H1 (cell line): Measurements from ENCODE around the gene DDX49. TPM values are rescaled to one million over a fixed set of nuclear protein-coding genes. Genes with fewer than 3 reads are reported as not detected.

ENCODE experiments used
- CTCF ChIA-PET: fragments of 300-600 bp; sonication (Branson Sonifier 250); formaldehyde crosslinking; loops from one replicate; lab custom pipeline; 2021; ENCODE audit not compliant: partially characterized antibody; lab: Charles Lee
- POLR2A ChIA-PET: fragments of 300-600 bp; sonication (Branson Sonifier 250); formaldehyde crosslinking; loops from one replicate; lab custom pipeline; 2021; ENCODE audit warnings: inconsistent platforms; ENCODE audit not compliant: partially characterized antibody; lab: Charles Lee
- DNase-seq, 2 experiments: peaks; one replicate each; pipeline versions ENCODE4 v3.0.0 to v3.0.0-alpha.2; 2010 to 2022; ENCODE audit warnings: low spot score in 2 of 2, low read depth in 1 of 2, mixed read lengths in 1 of 2
- FAIRE-seq: peaks from 2 replicates; lab custom pipeline; 2011; peaks lifted over from hg19 to GRCh38; lab: Jason Lieb, UNC
- H2AFZ ChIP-seq: 2 replicates; pipeline ENCODE4 v1.8.1; 2012; ENCODE audit warnings: low read length, inconsistent platforms
- H2AK5ac ChIP-seq: 2 replicates; pipeline ENCODE4 v1.6.1; 2013; ENCODE audit warnings: low read depth, low read length
- H2BK120ac ChIP-seq: replicated peaks from 2 replicates; pipeline ENCODE3; 2013; ENCODE audit warnings: low read depth, low read length, inconsistent platforms
- H2BK12ac ChIP-seq: 2 replicates; pipeline ENCODE4 v1.6.1; 2013; ENCODE audit warnings: low read depth, low read length
- H2BK15ac ChIP-seq: 2 replicates; pipeline ENCODE4 v1.6.1; 2013; ENCODE audit warnings: low read length
- H2BK20ac ChIP-seq: 2 replicates; pipeline ENCODE4 v1.6.1; 2013; ENCODE audit warnings: low read length
- H2BK5ac ChIP-seq: 2 replicates; pipeline ENCODE4 v1.6.1; 2013; ENCODE audit warnings: low read depth, low read length
- H3K14ac ChIP-seq: 2 replicates; pipeline ENCODE4 v1.6.1; 2013; ENCODE audit warnings: inconsistent platforms; ENCODE audit not compliant: insufficient read length
- H3K18ac ChIP-seq: 2 replicates; pipeline ENCODE4 v1.6.1; 2013; ENCODE audit warnings: low read length; ENCODE audit errors: extremely low read depth
- H3K23ac ChIP-seq: 2 replicates; pipeline ENCODE4 v1.6.1; 2013; ENCODE audit warnings: inconsistent platforms; ENCODE audit not compliant: insufficient read length
- H3K23me2 ChIP-seq: 2 replicates; pipeline ENCODE4 v1.6.1; 2013; ENCODE audit warnings: low read depth, low read length
- H3K27ac ChIP-seq: 2 replicates; pipeline ENCODE4 v1.6.1; 2011; ENCODE audit warnings: low read depth, low read length, inconsistent platforms
- H3K27me3 ChIP-seq, 4 experiments: replicated peaks in 1 of 4; 1 replicate in 1 of 4; 2 replicates in 3 of 4; pipeline versions ENCODE4 v1.6.1 to v1.8.1; 2011 to 2013; ENCODE audit warnings: low read length in 3 of 4, mild to moderate bottlenecking in 3 of 4, inconsistent platforms in 2 of 4, mixed read lengths in 2 of 4, moderate library complexity in 1 of 4; ENCODE audit not compliant: control insufficient read depth in 3 of 4, insufficient read depth in 3 of 4; ENCODE audit errors: extremely low read depth in 1 of 4
- H3K36me3 ChIP-seq, 4 experiments: 2 replicates each; pipeline versions ENCODE4 v1.6.1 to v1.8.1; 2011 to 2013; ENCODE audit warnings: mild to moderate bottlenecking in 4 of 4, low read length in 3 of 4, moderate library complexity in 2 of 4, control low read depth in 1 of 4, inconsistent platforms in 1 of 4; ENCODE audit not compliant: insufficient read depth in 4 of 4, control insufficient read depth in 2 of 4
- H3K4ac ChIP-seq: replicated peaks from 2 replicates; pipeline ENCODE3; 2013; ENCODE audit warnings: low read length, low read depth, mixed read lengths, inconsistent platforms; ENCODE audit not compliant: insufficient read length
- H3K4me1 ChIP-seq, 4 experiments: replicated peaks in 1 of 4; 1 replicate in 1 of 4; 2 replicates in 3 of 4; pipeline versions ENCODE4 v1.6.1 to v1.8.1; 2011 to 2013; ENCODE audit warnings: low read length in 3 of 4, inconsistent platforms in 2 of 4, mixed read lengths in 1 of 4; ENCODE audit not compliant: insufficient read depth in 4 of 4, control insufficient read depth in 3 of 4
- H3K4me2 ChIP-seq, 2 experiments: 2 replicates each; pipeline versions ENCODE4 v1.6.1 to v1.8.1; 2011 to 2013; ENCODE audit warnings: low read depth in 2 of 2, low read length in 2 of 2, control low read depth in 1 of 2, inconsistent platforms in 1 of 2, mild to moderate bottlenecking in 1 of 2; ENCODE audit not compliant: insufficient read depth in 1 of 2
- H3K4me3 ChIP-seq, 4 experiments: fragments of 200-600, 300-600 bp in 1 of 4; sonication (generic), shearing (Covaris generic), sonication (Bioruptor Twin) in 1 of 4; 2 replicates each; pipeline versions ENCODE4 v1.5.1 to v1.8.1; 2011 to 2016; ENCODE audit warnings: low read length in 4 of 4, low read depth in 3 of 4, control low read depth in 2 of 4, inconsistent platforms in 2 of 4, mild to moderate bottlenecking in 2 of 4, mixed read lengths in 1 of 4, moderate library complexity in 1 of 4; ENCODE audit not compliant: insufficient read depth in 2 of 4; ENCODE audit errors: extremely low read depth in 1 of 4
- H3K56ac ChIP-seq: replicated peaks from 2 replicates; pipeline ENCODE3; 2013; ENCODE audit warnings: low read depth, mild to moderate bottlenecking, mixed read lengths, low read length, inconsistent platforms; ENCODE audit not compliant: insufficient read length
- H3K79me1 ChIP-seq: 2 replicates; pipeline ENCODE4 v1.6.1; 2013; ENCODE audit warnings: low read depth, low read length, control low read depth
- H3K79me2 ChIP-seq, 2 experiments: 2 replicates each; pipeline versions ENCODE4 v1.6.1 to v1.8.1; 2012 to 2013; ENCODE audit warnings: low read length in 2 of 2, mild to moderate bottlenecking in 2 of 2, inconsistent platforms in 1 of 2; ENCODE audit not compliant: insufficient read depth in 2 of 2, control insufficient read depth in 1 of 2
- H3K9ac ChIP-seq, 4 experiments: replicated peaks in 1 of 4; 1 replicate in 1 of 4; 2 replicates in 3 of 4; pipeline versions ENCODE4 v1.6.1 to v1.8.1; 2011 to 2013; ENCODE audit warnings: low read depth in 3 of 4, low read length in 3 of 4, control low read depth in 2 of 4, mild to moderate bottlenecking in 2 of 4, moderate library complexity in 2 of 4, inconsistent platforms in 1 of 4; ENCODE audit errors: extremely low read depth in 1 of 4
- H3K9me3 ChIP-seq, 2 experiments: 2 replicates each; pipeline versions ENCODE4 v1.6.1 to v1.8.1; 2012 to 2013; ENCODE audit warnings: mild to moderate bottlenecking in 2 of 2, moderate library complexity in 2 of 2, control low read depth in 1 of 2, inconsistent platforms in 1 of 2, low read depth in 1 of 2, low read length in 1 of 2, mixed read lengths in 1 of 2; ENCODE audit not compliant: insufficient read depth in 2 of 2
- H4K20me1 ChIP-seq, 2 experiments: replicated peaks in 1 of 2; 2 replicates each; pipeline versions ENCODE3 to v1.8.1; 2011 to 2013; ENCODE audit warnings: inconsistent platforms in 2 of 2, low read length in 2 of 2, mild to moderate bottlenecking in 1 of 2; ENCODE audit not compliant: insufficient read depth in 2 of 2, control insufficient read depth in 1 of 2
- H4K5ac ChIP-seq: 2 replicates; pipeline ENCODE4 v1.6.1; 2013; ENCODE audit warnings: low read length, low read depth, mixed read lengths, inconsistent platforms; ENCODE audit not compliant: insufficient read length
- H4K8ac ChIP-seq: 2 replicates; pipeline ENCODE4 v1.8.0; 2013; ENCODE audit warnings: mild to moderate bottlenecking, moderate library complexity, low read length, inconsistent platforms; ENCODE audit not compliant: insufficient read depth; ENCODE audit errors: extremely low read depth
- H4K91ac ChIP-seq: replicated peaks from 2 replicates; pipeline ENCODE3; 2013; ENCODE audit warnings: low read length, mixed read lengths, inconsistent platforms; ENCODE audit not compliant: insufficient read length
- E2F6 ChIP-seq: IDR thresholded peaks from 2 replicates; pipeline ENCODE4 v1.6.1; 2012; ENCODE audit warnings: inconsistent platforms
- EGR1 ChIP-seq: IDR thresholded peaks from 2 replicates; pipeline ENCODE4 v1.6.1; 2011; ENCODE audit warnings: low read depth, low read length, borderline replicate concordance
- HDAC2 ChIP-seq, 2 experiments: fragments of 300-600 bp in 1 of 2; sonication (generic) in 1 of 2; IDR thresholded peaks; 2 replicates each; pipeline ENCODE4 v1.6.1; 2011 to 2012; ENCODE audit warnings: low read depth in 2 of 2, low read length in 2 of 2, mild to moderate bottlenecking in 2 of 2, moderate library complexity in 2 of 2, borderline replicate concordance in 1 of 2, inconsistent platforms in 1 of 2
- SRF ChIP-seq: IDR thresholded peaks from 2 replicates; pipeline ENCODE4 v1.6.1; 2011; ENCODE audit warnings: mild to moderate bottlenecking, low read depth, low read length, moderate library complexity
- TAF1 ChIP-seq: IDR thresholded peaks from 2 replicates; pipeline ENCODE4 v1.6.1; 2011; ENCODE audit warnings: mild to moderate bottlenecking, low read depth, low read length
- TCF12 ChIP-seq: IDR thresholded peaks from 2 replicates; pipeline ENCODE4 v1.6.1; 2011; ENCODE audit warnings: low read depth, mild to moderate bottlenecking, low read length
- WGBS, 2 experiments: shearing (Covaris generic) in 1 of 2; methylation state at CpG; one replicate each; pipeline versions ENCODE4 v1.1.6 to v1.1.7; 2013 to 2015; ENCODE audit warnings: low lambda C conversion rate in 2 of 2, mixed read lengths in 2 of 2, inconsistent platforms in 1 of 2, low coverage in 1 of 2, missing lambda C conversion rate in 1 of 2; ENCODE audit not compliant: insufficient replicate concordance in 2 of 2, insufficient coverage in 1 of 2, insufficient read length in 1 of 2; ENCODE audit errors: extremely low coverage in 1 of 2, missing lambda C conversion rate in 1 of 2; 5-methylcytosine and 5-hydroxymethylcytosine counted together
- polyA plus RNA-seq, 7 experiments: library from polyadenylated mRNA; depleted of rRNA in 3 of 7; stranded (reverse) in 5 of 7; unstranded in 2 of 7; fragments of >200 nt in 5 of 7; fragments of 200-250 nt in 2 of 7; gene quantifications; 1 replicate in 5 of 7; 2 replicates in 1 of 7; 4 replicates in 1 of 7; pipeline versions ENCODE4 v1.2.1 to v1.2.3, GENCODE V29; 2011 to 2013; ENCODE audit warnings: missing spikeins in 2 of 7, mixed read lengths in 2 of 7
- total RNA-seq: library from RNA; stranded (reverse); fragmentation: NEBNext Ultra II Directional; extraction: Animal tissue kit (Norgen Biotek cat#: 25700); gene quantifications from 2 replicates; pipeline ENCODE4 v1.2.1, GENCODE V29; 2021

The DDX49 gene
- total and polyA plus RNA-seq, 2 of the 8 experiments (the other 6 are each of a cell fraction or from before 2014, with no cell fraction given) = 41.3 to 46.5 TPM

DNA sequence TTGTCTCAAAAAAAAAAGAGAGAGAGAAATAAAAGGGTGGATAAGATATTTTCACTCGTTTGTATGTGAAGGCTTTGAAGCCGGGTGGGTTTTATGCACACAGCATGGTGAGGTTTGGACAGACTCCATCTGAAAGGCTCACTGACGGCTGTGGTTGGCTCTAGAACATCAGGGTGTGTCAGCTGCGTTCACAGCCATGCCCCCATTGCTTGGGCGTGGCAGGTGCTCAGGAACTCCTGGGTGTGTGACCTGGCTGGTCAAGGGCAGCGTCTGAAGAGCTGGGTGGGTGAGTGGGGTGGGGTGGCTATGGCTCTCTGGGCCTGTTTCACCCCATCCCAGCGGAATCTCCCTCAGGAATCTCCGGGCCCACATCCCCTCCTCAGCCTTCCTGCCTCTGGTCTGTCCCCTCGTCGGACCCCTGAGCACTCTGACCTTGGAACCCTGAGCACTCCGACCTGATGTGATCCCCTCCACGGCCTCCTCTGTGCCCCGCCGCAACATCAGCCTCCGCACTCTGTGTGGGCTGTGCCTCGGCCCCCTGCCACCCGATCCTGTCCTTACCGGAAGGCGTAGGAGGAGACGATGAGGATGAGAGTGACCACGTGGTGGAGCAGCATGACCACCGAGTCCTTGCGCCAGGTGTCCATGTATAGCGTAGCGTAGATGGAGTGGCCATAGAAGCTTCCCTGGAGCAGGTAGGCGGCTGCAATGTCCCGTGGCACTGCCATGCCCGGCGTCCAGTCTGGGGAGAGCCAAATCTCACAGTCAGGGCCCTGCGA, 35.8 kb upstream of the DDX49 start:
- Histone ChIP-seq H3K79me2 (no peaks in the 10 kb centered on the region), H3K27me3 (no peaks in the 10 kb centered on the region), H2BK120ac (no peak overlapping the region)
- TF ChIP-seq SRF (no peak), HDAC2 (IDR thresholded peaks at IDR 0.05; ENCODE audit: borderline replicate concordance in 1 of 2, low read depth in 2 of 2, low read length in 2 of 2) (no peak), TCF12 (no peak), TAF1 (no peak), EGR1 (no peak), E2F6 (no peak)
- TF ChIP-seq, all 59 proteins: peak for 0
- Histone ChIP-seq H3K4ac (no peak overlapping the region), H4K91ac (no peak overlapping the region), H3K4me2 (no peak overlapping the region), H2AK5ac (no peak overlapping the region), H3K9me3 (no peaks in the 10 kb centered on the region), H4K5ac (no peak overlapping the region), H3K4me1 (no peaks in the 10 kb centered on the region; a peak in 4 of 7 replicates), H4K8ac (no peak overlapping the region), H3K27ac (no peak overlapping the region), H3K4me3 (no peak overlapping the region), H4K20me1 (peaks cover 2 to 13% of the 10 kb centered on the region in 2 experiments), H3K56ac (no peak overlapping the region), H3K14ac (no peak overlapping the region), H3K23ac (no peak overlapping the region), H3K18ac (no peak overlapping the region), H2BK20ac (no peak overlapping the region), H3K79me1 (0 out of 2 replicates have a peak, but pooled peaks cover 2% of the 10 kb centered on the region), H2BK15ac (no peak overlapping the region), H2BK12ac (no peak overlapping the region), H2BK5ac (no peak overlapping the region), H3K9ac (no peak overlapping the region), H3K23me2 (no peaks in the 10 kb centered on the region; the same call in 1 of the 2 replicates), H2AFZ (no peak overlapping the region), H3K36me3 (peaks cover 0 to 5% (median 1%) of the 10 kb centered on the region in 4 experiments; a peak in 3 of 8 replicates)
- WGBS, 2 experiments = 92% methylated on average over 30 of the region's 30 CpGs; no CpG with 5 or more reads in 1 of the 2 experiments
- FAIRE-seq (no peak), DNase-seq (no peak)
- CTCF ChIA-PET = interaction anchor here (0.8 to 2.4 kb wide), 5 partner anchors 11 to 239 kb away, joined by 3 to 9 read pairs (median 3); no protein-coding TSS in a partner anchor
- POLR2A ChIA-PET = interaction anchor here (1.0 to 2.3 kb wide), 2 partner anchors 11 to 45 kb away, joined by 3 to 9 read pairs; no protein-coding TSS in a partner anchor
